T-helper 2 cell treated with Interferon-gamma antibody and Interleukin-4, amounts not matched to agents 5 μg/mL and 100 μg/mL, for 36 hours (primary cell): Measurements from ENCODE around the gene PODXL2.

Experiments used
- DNase-seq: peaks from one replicate; pipeline ENCODE4 v3.0.0; 2021; ENCODE audit warnings: low spot score
- H3K27ac Mint-ChIP-seq: one replicate; pipeline ENCODE4 v1.8.0; 2021; ENCODE audit warnings: mild to moderate bottlenecking, mixed read lengths
- H3K27me3 Mint-ChIP-seq: one replicate; pipeline ENCODE4 v1.8.0; 2021; ENCODE audit warnings: low read depth, mixed read lengths
- H3K36me3 Mint-ChIP-seq: one replicate; pipeline ENCODE4 v1.8.0; 2021; ENCODE audit warnings: low read depth, mixed read lengths
- H3K4me1 Mint-ChIP-seq: one replicate; pipeline ENCODE4 v1.8.0; 2021; ENCODE audit warnings: low read depth, mixed read lengths
- H3K4me3 Mint-ChIP-seq: one replicate; pipeline ENCODE4 v1.8.0; 2022; ENCODE audit warnings: mild to moderate bottlenecking, moderate library complexity, mixed read lengths
- H3K9me3 Mint-ChIP-seq: one replicate; pipeline ENCODE4 v1.8.0; 2021; ENCODE audit warnings: mixed read lengths

The PODXL2 gene

GRCh38 chr3:127685708-127686511, 56.9 kb downstream of the PODXL2 start:
- Mint-ChIP-seq H3K4me1 (peaks cover 5% of the 10 kb centered on the region), H3K27me3 (no peaks in the 10 kb centered on the region), H3K9me3 (no peaks in the 10 kb centered on the region), H3K4me3 (no peak overlapping the region), H3K27ac (no peak overlapping the region), H3K36me3 (no peaks in the 10 kb centered on the region)
- DNase-seq = no peak

- no peak for DNase-seq
- Mint-ChIP-seq H3K36me3 (no peaks in the 10 kb centered on the region), H3K4me1 (peaks cover 4% of the 10 kb centered on the region), H3K9me3 (no peaks in the 10 kb centered on the region), H3K4me3 (no peak overlapping the region), H3K27me3 (no peaks in the 10 kb centered on the region), H3K27ac (no peak overlapping the region)
These were observed 57.5 kb downstream of the PODXL2 start for GRCh38 chr3:127686512-127686894.

- Mint-ChIP-seq H3K4me1 (peaks cover 3% of the 10 kb centered on the region), H3K27me3 (no peaks in the 10 kb centered on the region), H3K27ac (no peak overlapping the region)
These were observed 58.3 kb downstream of the PODXL2 start for GRCh38 chr3:127687228-127687737.

GRCh38 chr3:127688022-127688415, 59.0 kb downstream of the PODXL2 start:
- Mint-ChIP-seq H3K4me3 (no peak overlapping the region), H3K27me3 (no peaks in the 10 kb centered on the region), H3K9me3 (no peaks in the 10 kb centered on the region), H3K27ac (no peak overlapping the region), H3K36me3 (no peaks in the 10 kb centered on the region), H3K4me1 (peaks cover 3% of the 10 kb centered on the region)
- DNase-seq = no peak

More at GRCh38 chr3:127687228-127687737, 58.3 kb downstream of the PODXL2 start:
- H3K9me3 Mint-ChIP-seq = no peaks in the 10 kb centered on the region
- H3K4me3 Mint-ChIP-seq = no peak overlapping the region
- no peak for DNase-seq
- no peaks in the 10 kb centered on the region for H3K36me3 Mint-ChIP-seq

- Mint-ChIP-seq H3K9me3 (no peaks in the 10 kb centered on the region), H3K4me3 (no peak overlapping the region), H3K36me3 (no peaks in the 10 kb centered on the region), H3K27me3 (no peaks in the 10 kb centered on the region), H3K27ac (no peak overlapping the region), H3K4me1 (peaks cover under 1% of the 10 kb centered on the region)
- no peak for DNase-seq
These were observed 59.7 kb downstream of the PODXL2 start for GRCh38 chr3:127688416-127689265.

DNA sequence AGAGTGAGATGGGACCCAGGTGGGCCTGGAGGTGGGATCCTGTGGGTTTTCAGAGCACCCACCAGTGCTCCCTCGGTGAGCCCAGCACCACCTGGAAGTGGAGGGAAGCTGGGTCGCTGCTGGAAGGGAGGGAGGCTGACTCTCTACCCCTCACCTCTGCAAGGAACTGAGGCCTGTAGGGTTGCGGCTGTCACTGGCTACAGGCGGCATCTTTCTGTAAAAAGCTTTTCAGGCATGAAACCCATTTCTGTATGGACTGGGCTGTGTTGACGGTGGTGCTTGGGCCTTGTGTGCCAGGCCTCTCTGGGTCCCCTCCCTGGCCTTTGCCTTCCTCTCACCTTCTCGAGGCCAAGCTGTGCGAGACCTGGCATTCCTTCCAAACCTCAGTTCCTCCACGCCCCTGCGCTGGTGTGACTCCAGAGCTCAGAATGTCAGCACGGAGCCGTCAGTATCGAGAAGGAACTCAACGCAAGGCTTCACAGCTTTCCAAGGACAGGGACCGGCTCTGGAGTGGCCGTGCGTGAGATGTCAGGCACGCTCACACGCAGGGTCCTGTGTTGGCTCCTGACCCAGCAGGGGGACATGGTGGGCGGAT, 60.4 kb downstream of the PODXL2 start:
- DNase-seq = no peak
- no peak overlapping the region for H3K4me3 Mint-ChIP-seq
- no peaks in the 10 kb centered on the region for H3K27me3 Mint-ChIP-seq
- no peaks in the 10 kb centered on the region for H3K4me1 Mint-ChIP-seq
- no peaks in the 10 kb centered on the region for H3K36me3 Mint-ChIP-seq
- H3K9me3 Mint-ChIP-seq = no peaks in the 10 kb centered on the region
- no peak overlapping the region for H3K27ac Mint-ChIP-seq

GRCh38 chr3:127690106-127690505, 61.1 kb downstream of the PODXL2 start:
- H3K4me3 Mint-ChIP-seq = no peak overlapping the region
- no peaks in the 10 kb centered on the region for H3K9me3 Mint-ChIP-seq
- H3K27ac Mint-ChIP-seq = no peak overlapping the region
- H3K4me1 Mint-ChIP-seq = no peaks in the 10 kb centered on the region
- DNase-seq = no peak
- no peaks in the 10 kb centered on the region for H3K27me3 Mint-ChIP-seq
- H3K36me3 Mint-ChIP-seq = no peaks in the 10 kb centered on the region

DNA sequence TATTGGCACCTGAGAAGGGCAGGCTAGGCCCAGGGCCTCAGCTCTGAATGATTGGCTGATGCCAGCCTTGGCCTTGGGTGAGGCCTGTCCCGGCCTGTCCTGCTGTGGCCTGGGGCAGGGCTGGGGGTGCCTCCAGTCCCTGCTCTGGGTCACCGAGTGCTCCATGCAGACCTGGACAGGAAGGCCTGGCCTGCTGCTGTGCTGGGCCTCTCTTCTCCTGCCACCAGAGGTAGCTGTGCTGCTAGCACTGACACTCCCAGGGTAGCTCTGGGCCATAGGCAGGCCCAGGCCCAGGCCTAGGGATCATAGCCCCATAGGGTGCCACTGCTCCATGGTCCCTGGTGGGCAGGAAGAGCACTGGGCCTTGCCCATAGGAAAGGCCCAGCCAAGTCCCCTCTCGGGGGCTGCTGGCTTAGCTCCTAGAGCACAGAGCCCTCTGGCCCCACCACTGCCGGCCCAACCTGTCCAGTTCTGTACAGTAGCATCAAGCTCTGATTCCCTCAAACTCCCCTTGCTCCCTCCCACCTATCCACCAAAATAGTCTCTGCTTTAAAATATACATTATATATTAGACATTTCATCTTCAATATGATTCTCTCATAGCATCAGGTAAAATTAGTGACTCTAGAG, 62.0 kb downstream of the PODXL2 start:
- Mint-ChIP-seq H3K36me3 (no peaks in the 10 kb centered on the region), H3K27ac (no peak overlapping the region), H3K4me3 (no peak overlapping the region), H3K4me1 (no peaks in the 10 kb centered on the region), H3K9me3 (no peaks in the 10 kb centered on the region), H3K27me3 (no peaks in the 10 kb centered on the region)
- DNase-seq = no peak

- no peak for DNase-seq
- Mint-ChIP-seq H3K4me3 (no peak overlapping the region), H3K27me3 (no peaks in the 10 kb centered on the region), H3K4me1 (no peaks in the 10 kb centered on the region), H3K27ac (no peak overlapping the region), H3K36me3 (no peaks in the 10 kb centered on the region), H3K9me3 (no peaks in the 10 kb centered on the region)
These were observed 62.5 kb downstream of the PODXL2 start for GRCh38 chr3:127691489-127691888.

DNA sequence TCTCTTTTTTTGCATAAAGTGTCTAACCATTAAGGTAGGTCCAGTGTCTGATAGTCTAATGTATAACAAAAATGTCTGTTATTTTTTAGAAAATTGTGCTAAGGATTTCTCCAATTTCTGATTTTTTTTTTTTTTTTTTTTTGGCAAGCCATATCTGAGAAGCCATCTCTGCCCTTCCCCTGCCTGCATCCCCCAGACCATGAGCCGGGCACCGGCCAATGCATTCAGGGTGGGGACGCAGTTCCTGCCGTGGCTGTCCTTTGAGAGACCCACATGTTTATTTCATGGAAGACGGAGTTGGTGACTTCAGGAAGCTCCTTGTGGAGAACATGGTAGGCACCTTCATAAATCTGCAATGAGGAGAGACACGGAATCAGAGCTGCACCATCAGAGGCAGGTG, 63.0 kb downstream of the PODXL2 start:
- Mint-ChIP-seq H3K27ac (no peak overlapping the region), H3K4me1 (no peaks in the 10 kb centered on the region), H3K36me3 (no peaks in the 10 kb centered on the region), H3K4me3 (no peak overlapping the region), H3K27me3 (no peaks in the 10 kb centered on the region), H3K9me3 (no peaks in the 10 kb centered on the region)
- DNase-seq = no peak

DNA sequence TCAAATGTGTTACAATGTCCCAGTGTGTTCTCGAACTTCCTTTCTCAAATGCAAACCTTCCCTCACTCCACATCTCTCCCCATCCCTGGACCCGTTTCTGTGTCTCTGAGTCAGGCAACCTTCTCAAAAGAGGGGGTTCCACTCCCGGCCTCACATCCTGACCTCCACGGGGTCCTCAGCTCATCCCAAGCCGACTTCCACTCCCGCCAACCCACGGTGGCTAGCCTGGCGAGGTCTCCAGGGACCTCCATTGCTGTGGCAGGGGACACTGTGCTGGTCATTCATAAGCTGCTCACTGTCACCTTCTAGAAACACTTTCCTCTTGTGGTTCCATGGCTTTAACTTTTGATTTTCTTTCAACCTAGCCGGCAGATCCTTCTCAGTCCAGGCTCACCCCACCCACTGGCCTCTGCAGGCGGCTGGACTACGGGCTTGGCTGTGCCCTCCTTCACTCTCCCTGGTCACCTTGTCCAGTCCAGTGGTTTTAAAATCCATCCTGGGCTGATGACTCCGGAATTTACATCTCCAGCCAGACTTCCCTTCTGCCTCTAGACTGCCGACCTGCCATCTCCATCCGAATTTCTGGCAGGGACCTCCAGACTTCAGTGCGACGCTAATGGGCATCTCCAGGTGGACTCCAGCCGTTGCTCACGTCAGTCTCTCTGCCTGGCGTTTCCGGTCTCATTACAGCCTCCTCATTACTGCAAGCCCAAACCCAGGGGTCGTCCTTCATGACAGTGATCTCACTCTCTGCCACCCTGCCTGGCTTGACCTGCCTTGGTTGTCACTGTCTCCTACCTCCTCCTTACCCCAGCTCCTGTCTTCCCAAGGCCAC, 63.7 kb downstream of the PODXL2 start:
- H3K4me1 Mint-ChIP-seq = peaks cover 3% of the 10 kb centered on the region
- no peak overlapping the region for H3K27ac Mint-ChIP-seq
- no peaks in the 10 kb centered on the region for H3K36me3 Mint-ChIP-seq
- no peak overlapping the region for H3K4me3 Mint-ChIP-seq
- DNase-seq = no peak
- H3K27me3 Mint-ChIP-seq = no peaks in the 10 kb centered on the region
- no peaks in the 10 kb centered on the region for H3K9me3 Mint-ChIP-seq

DNA sequence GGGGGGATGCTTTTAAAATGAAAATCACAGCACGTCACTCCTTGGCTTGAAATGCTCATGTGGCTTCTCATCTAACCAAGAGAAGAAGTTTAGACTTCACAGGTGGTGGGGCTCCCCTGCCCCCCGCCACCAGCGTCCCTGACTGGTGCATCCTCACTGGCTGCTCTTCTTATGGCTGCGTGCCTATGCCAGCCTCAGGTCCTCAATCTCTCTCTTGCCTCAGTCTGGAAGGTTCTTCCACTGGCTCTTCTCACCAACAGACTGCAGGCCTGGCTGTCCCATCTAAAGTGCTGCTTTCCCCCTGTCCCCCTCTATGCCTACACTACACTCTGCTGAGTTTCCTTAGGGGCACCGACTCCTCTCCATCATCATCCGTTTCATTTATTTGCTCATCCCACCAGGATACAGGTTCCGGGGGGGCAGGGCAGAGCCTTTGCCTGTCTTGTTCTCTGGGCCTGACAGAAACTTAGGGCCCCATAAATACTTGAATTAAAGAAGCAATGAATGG, 64.4 kb downstream of the PODXL2 start:
- no peak for DNase-seq
- H3K27ac Mint-ChIP-seq = no peak overlapping the region
- H3K4me1 Mint-ChIP-seq = peaks cover 3% of the 10 kb centered on the region
- H3K4me3 Mint-ChIP-seq = no peak overlapping the region
- H3K9me3 Mint-ChIP-seq = no peaks in the 10 kb centered on the region
- H3K36me3 Mint-ChIP-seq = no peaks in the 10 kb centered on the region
- H3K27me3 Mint-ChIP-seq = no peaks in the 10 kb centered on the region
